Neural progenitor cell (in vitro differentiated cells): ENCODE measurements around the gene ADAM23.

Source experiments
- EZH2phosphoT487 ChIP-seq: fragments of 200-600 bp; sonication (generic); IDR thresholded peaks from 2 replicates; pipeline ENCODE4 v1.6.1; 2017; ENCODE audit warnings: antibody characterized with exemption
- TF ChIP-seq, protein P1 (sequence below): fragments of 200-600 bp; sonication (generic); IDR thresholded peaks from 2 replicates; pipeline ENCODE4 v1.5.1; 2017; ENCODE audit warnings: antibody characterized with exemption, mild to moderate bottlenecking

DNA sequence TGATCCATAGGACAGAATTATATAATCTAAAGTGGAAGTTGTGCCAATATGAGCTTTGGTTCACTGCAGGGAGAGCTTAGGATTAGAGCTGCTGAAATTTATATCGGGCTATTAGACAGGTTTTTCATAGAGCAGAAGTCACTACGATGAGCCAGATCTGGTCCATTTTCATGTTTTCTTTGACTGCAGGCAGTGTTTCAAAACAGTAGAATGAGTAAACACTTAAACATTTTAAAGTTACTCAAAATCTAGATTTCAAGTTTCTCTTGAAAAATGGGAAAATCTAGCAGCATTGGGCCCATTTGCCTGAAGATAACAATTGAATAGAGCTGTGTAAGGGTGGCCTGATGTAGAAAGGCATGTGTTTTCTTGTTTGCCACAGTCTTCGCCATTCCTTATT, 14.5 kb upstream of the ADAM23 start:
- TF ChIP-seq, protein P1, sequence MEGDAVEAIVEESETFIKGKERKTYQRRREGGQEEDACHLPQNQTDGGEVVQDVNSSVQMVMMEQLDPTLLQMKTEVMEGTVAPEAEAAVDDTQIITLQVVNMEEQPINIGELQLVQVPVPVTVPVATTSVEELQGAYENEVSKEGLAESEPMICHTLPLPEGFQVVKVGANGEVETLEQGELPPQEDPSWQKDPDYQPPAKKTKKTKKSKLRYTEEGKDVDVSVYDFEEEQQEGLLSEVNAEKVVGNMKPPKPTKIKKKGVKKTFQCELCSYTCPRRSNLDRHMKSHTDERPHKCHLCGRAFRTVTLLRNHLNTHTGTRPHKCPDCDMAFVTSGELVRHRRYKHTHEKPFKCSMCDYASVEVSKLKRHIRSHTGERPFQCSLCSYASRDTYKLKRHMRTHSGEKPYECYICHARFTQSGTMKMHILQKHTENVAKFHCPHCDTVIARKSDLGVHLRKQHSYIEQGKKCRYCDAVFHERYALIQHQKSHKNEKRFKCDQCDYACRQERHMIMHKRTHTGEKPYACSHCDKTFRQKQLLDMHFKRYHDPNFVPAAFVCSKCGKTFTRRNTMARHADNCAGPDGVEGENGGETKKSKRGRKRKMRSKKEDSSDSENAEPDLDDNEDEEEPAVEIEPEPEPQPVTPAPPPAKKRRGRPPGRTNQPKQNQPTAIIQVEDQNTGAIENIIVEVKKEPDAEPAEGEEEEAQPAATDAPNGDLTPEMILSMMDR = no peak
- no peak for TF ChIP-seq EZH2phosphoT487
